HepG2 (cell line): ENCODE results near the gene PLEKHG4B. TPM values are rescaled to one million over a fixed set of nuclear protein-coding genes. Genes with fewer than 3 reads are reported as not detected.

Source experiments
- ATAC-seq: fragments of 200-7000 bp; cut with Tn5 transposase; 3 replicates; pipeline ENCODE4 v1.9.1; 2020; ENCODE audit warnings: mild to moderate bottlenecking, moderate library complexity
- BruUV-seq: library from RNA; stranded (reverse); fragments of 400-500 nt; replicated peaks from 2 replicates; lab custom pipeline; 2021; lab: Mats Ljungman, UMichigan
- CTCF ChIA-PET: fragments of 300-600 bp; formaldehyde crosslinking; extraction: SDS; loops from one replicate; lab custom pipeline; 2021; ENCODE audit warnings: low total read pairs, inconsistent platforms, low intra/inter-chr PET ratio; lab: Yijun Ruan, JAX
- POLR2A ChIA-PET: fragments of 350-600 bp; sonication (Branson Sonifier 250); formaldehyde crosslinking; loops from one replicate; lab custom pipeline; 2020; ENCODE audit warnings: antibody characterized with exemption, inconsistent platforms; lab: Yijun Ruan, JAX
- DNase-seq: peaks from one replicate; pipeline ENCODE4 v3.0.0-alpha.2; 2015; ENCODE audit warnings: low spot score
- FAIRE-seq: peaks from 3 replicates; lab custom pipeline; 2011; peaks lifted over from hg19 to GRCh38; lab: Jason Lieb, UNC
- H2AFZ ChIP-seq: one replicate; pipeline ENCODE4 v1.6.1; 2011; ENCODE audit warnings: low read length, inconsistent platforms
- H3K27ac ChIP-seq: fragments of 300-600 bp; 3 replicates; pipeline ENCODE4 v1.8.0; 2011; ENCODE audit warnings: mixed run types, mild to moderate bottlenecking, mixed read lengths, low read length, inconsistent platforms; ENCODE audit not compliant: insufficient read depth; ENCODE audit errors: extremely low read length
- H3K27me3 ChIP-seq, 2 experiments: fragments of 200-600 bp in 1 of 2; 2 replicates in 1 of 2; 3 replicates in 1 of 2; pipeline versions ENCODE4 v1.6.0 to v1.8.0; 2011; ENCODE audit warnings: low read length in 2 of 2, mild to moderate bottlenecking in 2 of 2, moderate library complexity in 2 of 2, inconsistent platforms in 1 of 2; ENCODE audit not compliant: insufficient read depth in 2 of 2, control insufficient read depth in 1 of 2
- H3K36me3 ChIP-seq, 2 experiments: fragments of 200-600 bp in 1 of 2; replicated peaks in 1 of 2; 2 replicates in 1 of 2; 3 replicates in 1 of 2; pipeline versions ENCODE4 v1.5.1 to v1.8.0; 2011; ENCODE audit warnings: low read length in 2 of 2, inconsistent platforms in 1 of 2; ENCODE audit not compliant: insufficient read depth in 2 of 2, control insufficient read depth in 1 of 2
- H3K4me1 ChIP-seq: 2 replicates; pipeline ENCODE4 v1.5.1; 2012; ENCODE audit warnings: low read length, inconsistent platforms; ENCODE audit not compliant: insufficient read depth
- H3K4me2 ChIP-seq: 2 replicates; pipeline ENCODE4 v1.6.0; 2011; ENCODE audit warnings: low read depth, low read length, inconsistent platforms
- H3K4me3 ChIP-seq, 3 experiments: fragments of 200-600 bp in 1 of 3; sonication (generic), shearing (Covaris generic) in 1 of 3; replicated peaks in 1 of 3; 2 replicates each; pipeline ENCODE4 v1.5.1; 2011 to 2016; ENCODE audit warnings: low read length in 3 of 3, inconsistent platforms in 2 of 3, low read depth in 2 of 3, mild to moderate bottlenecking in 2 of 3, control low read depth in 1 of 3, mixed read lengths in 1 of 3; ENCODE audit not compliant: insufficient read depth in 1 of 3
- H3K79me2 ChIP-seq: one replicate; pipeline ENCODE4 v1.6.1; 2011; ENCODE audit warnings: low read length, inconsistent platforms; ENCODE audit not compliant: insufficient read depth
- H3K9ac ChIP-seq: 2 replicates; pipeline ENCODE4 v1.6.0; 2011; ENCODE audit warnings: mild to moderate bottlenecking, low read depth, low read length, inconsistent platforms; ENCODE audit not compliant: insufficient read depth
- H3K9me3 ChIP-seq: 2 replicates; pipeline ENCODE4 v1.5.1; 2012; ENCODE audit warnings: mild to moderate bottlenecking, low read length
- H4K20me1 ChIP-seq: 2 replicates; pipeline ENCODE4 v1.6.0; 2011; ENCODE audit warnings: inconsistent platforms, mild to moderate bottlenecking, low read length, moderate library complexity; ENCODE audit not compliant: insufficient read depth
- AGO2 ChIP-seq: fragments of 200-400 bp; formaldehyde crosslinking; optimal IDR thresholded peaks from 2 replicates; pipeline ENCODE3; 2017; ENCODE audit warnings: mild to moderate bottlenecking, low read depth, low read length, moderate library complexity
- CBX1 ChIP-seq: IDR thresholded peaks from one replicate; pipeline ENCODE4 v1.6.1; 2016; ENCODE audit warnings: antibody characterized with exemption, low read depth
- CBX2 ChIP-seq, 2 experiments: fragments of 200-600 bp in 1 of 2; sonication (generic); formaldehyde crosslinking in 1 of 2; IDR thresholded peaks; 2 replicates each; pipeline versions ENCODE4 v1.7.0 to v1.8.1; 2018 to 2022; ENCODE audit warnings: low read depth in 2 of 2, low read length in 1 of 2, mild to moderate bottlenecking in 1 of 2, missing genetic modification reagents in 1 of 2
- CSRNP2 ChIP-seq: sonication (generic); formaldehyde crosslinking; conservative IDR thresholded peaks from 2 replicates; pipeline ENCODE4 v1.8.0; 2022; ENCODE audit warnings: low read depth, missing genetic modification reagents
- FOXP4 ChIP-seq: sonication (generic); formaldehyde crosslinking; IDR thresholded peaks from 2 replicates; pipeline ENCODE4 v1.4.0; 2020; ENCODE audit warnings: missing genetic modification reagents
- MATR3 ChIP-seq: sonication (generic); formaldehyde crosslinking; IDR thresholded peaks from 2 replicates; pipeline ENCODE4 v1.4.0; 2020; ENCODE audit warnings: missing genetic modification reagents
- NCOA1 ChIP-seq: sonication (generic); formaldehyde crosslinking; IDR thresholded peaks from 2 replicates; pipeline ENCODE4 v1.9.0; 2021; ENCODE audit warnings: missing genetic modification reagents
- NFE2L2 ChIP-seq: fragments of 150-350 bp; IDR thresholded peaks from 2 replicates; pipeline ENCODE4 v1.6.1; 2014; ENCODE audit warnings: low read length
- NRL ChIP-seq: sonication (generic); formaldehyde crosslinking; IDR thresholded peaks from 2 replicates; pipeline ENCODE4 v1.5.0; 2020; ENCODE audit warnings: missing genetic modification reagents, mild to moderate bottlenecking, moderate library complexity, borderline replicate concordance
- SRY ChIP-seq: sonication (generic); formaldehyde crosslinking; IDR thresholded peaks from 2 replicates; pipeline ENCODE4 v1.8.0; 2022; ENCODE audit warnings: mild to moderate bottlenecking, missing genetic modification reagents
- TFAP4 ChIP-seq: sonication (generic); IDR thresholded peaks from 2 replicates; pipeline ENCODE4 v1.6.1; 2016; ENCODE audit warnings: low read depth, borderline replicate concordance
- ZNF33B ChIP-seq: sonication (generic); formaldehyde crosslinking; IDR thresholded peaks from 2 replicates; pipeline ENCODE4 v1.5.1; 2020; ENCODE audit warnings: mild to moderate bottlenecking, missing genetic modification reagents
- ZNF557 ChIP-seq: sonication (generic); formaldehyde crosslinking; IDR thresholded peaks from 2 replicates; pipeline ENCODE4 v1.4.0; 2020; ENCODE audit warnings: missing genetic modification reagents
- ZNF580 ChIP-seq: IDR thresholded peaks from 2 replicates; pipeline ENCODE4 v1.6.1; 2016; ENCODE audit warnings: low read depth, borderline replicate concordance
- ZNF746 ChIP-seq: sonication (generic); formaldehyde crosslinking; IDR thresholded peaks from 2 replicates; pipeline ENCODE4 v1.8.0; 2022; ENCODE audit warnings: mild to moderate bottlenecking, missing genetic modification reagents
- ZSCAN25 ChIP-seq: sonication (generic); formaldehyde crosslinking; IDR thresholded peaks from 2 replicates; pipeline ENCODE4 v1.8.0; 2022; ENCODE audit warnings: mild to moderate bottlenecking, missing genetic modification reagents
- WGBS: methylation state at CpG from one replicate; pipeline ENCODE4 v1.1.6; 2017; ENCODE audit warnings: low lambda C conversion rate; 5-methylcytosine and 5-hydroxymethylcytosine counted together
- in situ Hi-C: cut with HindIII; loops from 2 replicates; pipeline ENCODE4 v1.10.0; 2017; ENCODE audit warnings: low pct_unique_long_range_greater_than_20kb; ENCODE audit not compliant: extremely low pct_ligation_motif_present
- intact Hi-C: fragments of 100-400 bp; cut with micrococcal nuclease; formaldehyde crosslinking; loops from one replicate; pipeline ENCODE4 v1.10.0; 2022; ENCODE audit not compliant: unreplicated experiment
- polyA plus RNA-seq, 8 experiments: library from polyadenylated mRNA; depleted of rRNA in 3 of 8; stranded (reverse) in 7 of 8; unstranded in 1 of 8; fragments of >200 nt; fragmentation: Illumina TruSeq in 4 of 8; extraction: Trizol in 4 of 8; gene quantifications; 2 replicates each; pipeline versions ENCODE4 v1.2.1 to v1.2.3, GENCODE V29; 2011 to 2016; ENCODE audit warnings: low read depth in 4 of 8, missing spikeins in 1 of 8, mixed read lengths in 1 of 8; ENCODE audit not compliant: insufficient read depth in 1 of 8
- total RNA-seq, 5 experiments: library from RNA; depleted of rRNA; stranded (reverse); fragments of >200 nt; fragmentation: Illumina TruSeq; extraction: Trizol; gene quantifications; 2 replicates each; pipeline ENCODE4 v1.2.3, GENCODE V29; 2016; ENCODE audit warnings: low read depth in 1 of 5

Gene PLEKHG4B
- total and polyA plus RNA-seq, 2 of the 13 experiments (the other 11 are each of a cell fraction or from before 2014, with no cell fraction given), result 0.09 TPM; not detected in 1

- no peak for FAIRE-seq
- Histone ChIP-seq H3K27ac (no peak overlapping the region), H2AFZ (no peak overlapping the region), H3K36me3 (peaks cover 4 to 5% of the 10 kb centered on the region in 2 experiments; a peak in 2 of 5 replicates), H3K9me3 (no peaks in the 10 kb centered on the region), H3K79me2 (no peaks in the 10 kb centered on the region), H3K4me3 (no peak overlapping the region), H3K9ac (no peak overlapping the region), H3K4me1 (no peaks in the 10 kb centered on the region), H3K27me3 (no peaks in the 10 kb centered on the region), H4K20me1 (no peaks in the 10 kb centered on the region; the same call in 1 of the 2 replicates), H3K4me2 (no peak overlapping the region)
- intact Hi-C loops, result no loop called here
- WGBS, result 95% methylated on average over 12 of the region's 21 CpGs
- BruUV-seq, result no TSS peak
- TF ChIP-seq ZSCAN25 (CRISPR knock-in tag), result no peak
- TF ChIP-seq NFE2L2, result no peak
- no peak for TF ChIP-seq ZNF580 (CRISPR knock-in tag)
- TF ChIP-seq TFAP4, result no peak
- TF ChIP-seq CBX1, result no peak
- TF ChIP-seq FOXP4, result no peak
- no peak for TF ChIP-seq NRL (CRISPR knock-in tag)
- TF ChIP-seq CBX2 (IDR thresholded peaks at IDR 0.05; ENCODE audit: low read depth, low read length), result no peak
- TF ChIP-seq CBX2 (CRISPR knock-in tag; IDR thresholded peaks at IDR 0.05; ENCODE audit: low read depth), result no peak
- no peak for TF ChIP-seq ZNF557 (CRISPR knock-in tag)
- TF ChIP-seq NCOA1 (CRISPR knock-in tag), result no peak
- no peak for TF ChIP-seq CSRNP2
- TF ChIP-seq AGO2, result peak; percentile 29
- TF ChIP-seq MATR3 (CRISPR knock-in tag), result no peak
- no peak for TF ChIP-seq ZNF33B (CRISPR knock-in tag)
- no peak for TF ChIP-seq ZNF746
- 0 out of 2 replicates have a peak, but pooled peaks have one; percentile 44 for TF ChIP-seq SRY
- no peak for ATAC-seq
- in situ Hi-C loops, result no loop called here
- ChIA-PET POLR2A (no interaction called here), CTCF (no interaction called here)
- no peak for DNase-seq
Measured at GRCh38 chr5:198516-199196, 106.7 kb downstream of the PLEKHG4B start.
